NCI-H2196 (cell line): Measurements from ENCODE around the gene MACROH2A1.
"Not testable (repeated sequence)": the region's sequence is repeated elsewhere in the genome, so short reads cannot be mapped to it uniquely, and the experiment has no call there.

Source experiments
- DNase-seq: peaks from one replicate; lab custom pipeline; 2025; ENCODE audit not compliant: unreplicated experiment; lab: John Stamatoyannopoulos, UW

The MACROH2A1 gene

GRCh38 chr5:135379046-135379654 is 19.9 kb downstream of the MACROH2A1 start:
- no peak for DNase-seq

DNA sequence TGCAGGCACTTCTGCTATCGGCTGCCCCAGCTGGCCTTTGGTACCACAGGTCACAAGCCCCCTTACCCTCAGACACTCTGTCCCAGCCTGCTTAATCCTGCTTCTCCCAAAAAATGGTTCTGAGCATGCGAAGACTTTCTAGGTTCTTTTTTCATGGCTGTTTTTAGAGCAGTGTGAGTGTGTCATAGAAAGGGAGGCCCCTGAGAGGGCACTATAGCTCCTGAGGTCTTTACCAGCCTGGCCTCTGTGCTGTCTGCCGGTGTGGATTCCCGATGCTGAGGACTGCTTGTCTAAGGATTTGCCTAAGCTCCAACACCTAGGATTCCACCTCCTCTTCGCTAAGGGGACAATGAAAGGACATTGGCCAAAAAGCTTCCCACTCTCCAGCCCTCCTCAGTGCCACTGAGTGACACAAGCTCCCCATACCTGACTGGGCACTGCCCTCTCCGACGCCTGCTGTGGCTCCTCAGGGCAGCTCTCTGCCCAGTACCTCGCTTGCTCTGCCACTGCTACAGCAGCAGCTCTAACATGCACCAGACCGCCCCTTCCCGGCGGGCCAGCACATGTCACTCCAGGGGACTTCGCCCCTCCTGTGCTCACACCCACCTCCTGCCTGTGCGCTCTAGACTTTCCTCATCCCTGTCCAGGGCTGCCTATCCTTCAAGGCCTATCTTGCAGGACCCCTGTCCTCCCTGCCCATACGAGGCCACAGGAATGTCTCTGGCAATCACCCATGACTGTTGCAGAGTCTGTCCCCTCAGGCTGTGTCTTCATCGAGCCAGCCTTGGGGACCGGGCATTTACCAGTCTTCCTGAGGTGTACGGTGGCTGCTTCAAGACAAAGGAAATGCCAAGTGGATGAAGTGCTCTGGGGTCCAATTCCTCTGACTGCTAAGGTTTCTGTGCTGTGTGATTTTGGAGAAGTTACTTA is 21.0 kb downstream of the MACROH2A1 start:
- DNase-seq: no peak

- no peak for DNase-seq
Observed at GRCh38 chr5:135376961-135377624, 21.9 kb downstream of the MACROH2A1 start.

DNA sequence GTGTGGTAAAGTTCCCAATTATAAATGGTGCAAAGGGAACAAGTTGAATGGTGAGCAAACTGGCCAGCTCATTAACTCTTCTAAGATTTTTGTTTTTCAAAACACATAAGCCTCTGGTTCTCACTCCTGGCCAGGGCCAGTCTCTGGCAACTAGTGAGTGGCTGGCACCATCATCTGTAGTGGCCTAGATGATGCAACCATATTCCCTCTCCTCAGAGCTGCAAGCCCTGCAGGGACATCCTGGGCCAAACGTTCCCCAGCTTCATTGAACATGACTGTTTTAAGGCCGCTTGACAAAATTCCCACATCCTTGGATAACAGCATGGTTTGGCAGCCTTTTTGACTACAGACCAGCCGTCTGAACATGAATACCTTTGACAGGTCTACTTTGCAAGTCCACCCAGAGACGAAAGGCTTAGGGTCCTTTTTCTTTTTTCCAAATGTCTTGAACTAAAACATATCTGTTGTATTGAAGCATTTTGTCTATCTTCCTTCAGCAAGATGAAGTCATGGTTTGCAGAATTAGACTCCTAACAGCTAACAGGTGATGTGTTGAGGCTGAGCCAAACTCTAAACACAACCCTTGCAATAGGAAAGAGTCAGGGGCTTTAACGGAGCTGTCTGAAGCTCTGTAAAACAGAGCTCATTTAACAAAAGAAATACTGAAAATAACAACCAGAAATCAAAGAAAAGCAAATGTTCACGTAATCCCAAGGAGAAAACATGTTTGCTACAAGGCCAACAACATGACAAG is 23.8 kb downstream of the MACROH2A1 start:
- DNase-seq: no peak

GRCh38 chr5:135373736-135374515 is 25.1 kb downstream of the MACROH2A1 start:
- DNase-seq: no peak

DNA sequence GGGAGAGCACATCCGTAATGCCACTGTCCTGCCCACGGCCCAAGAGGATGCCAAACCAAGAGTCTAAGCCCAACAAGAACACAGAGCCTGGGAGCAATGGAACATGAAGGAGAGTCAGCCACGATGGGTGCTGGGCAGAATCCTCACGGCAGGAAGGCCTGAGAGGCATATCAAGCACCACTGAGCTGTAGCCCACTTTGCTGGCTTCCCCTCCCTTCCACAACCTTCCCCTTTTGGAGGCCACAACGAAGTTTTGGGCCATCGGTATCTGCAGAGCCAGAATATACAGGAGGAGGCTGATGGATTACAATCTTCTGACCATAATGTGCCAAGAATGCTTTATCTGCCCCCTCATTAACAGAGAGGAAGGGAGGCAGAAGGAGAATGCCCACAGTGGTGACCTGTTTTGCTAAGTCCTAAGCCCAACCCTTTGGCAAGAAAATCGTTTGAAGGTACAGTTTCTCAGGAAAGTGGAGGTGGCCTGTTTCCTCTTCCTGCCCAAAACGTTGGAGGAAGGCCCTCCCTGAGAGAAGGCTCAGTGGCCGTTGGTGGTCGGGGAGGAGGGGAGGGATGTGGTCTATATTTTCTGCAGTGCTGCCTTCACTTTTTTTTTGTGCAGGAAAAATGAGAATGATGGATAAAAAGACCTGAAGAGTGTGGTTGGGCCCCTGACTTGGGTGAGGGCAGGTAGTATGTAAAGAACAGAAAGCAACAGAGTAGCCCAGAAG is 26.2 kb downstream of the MACROH2A1 start:
- no peak for DNase-seq

DNA sequence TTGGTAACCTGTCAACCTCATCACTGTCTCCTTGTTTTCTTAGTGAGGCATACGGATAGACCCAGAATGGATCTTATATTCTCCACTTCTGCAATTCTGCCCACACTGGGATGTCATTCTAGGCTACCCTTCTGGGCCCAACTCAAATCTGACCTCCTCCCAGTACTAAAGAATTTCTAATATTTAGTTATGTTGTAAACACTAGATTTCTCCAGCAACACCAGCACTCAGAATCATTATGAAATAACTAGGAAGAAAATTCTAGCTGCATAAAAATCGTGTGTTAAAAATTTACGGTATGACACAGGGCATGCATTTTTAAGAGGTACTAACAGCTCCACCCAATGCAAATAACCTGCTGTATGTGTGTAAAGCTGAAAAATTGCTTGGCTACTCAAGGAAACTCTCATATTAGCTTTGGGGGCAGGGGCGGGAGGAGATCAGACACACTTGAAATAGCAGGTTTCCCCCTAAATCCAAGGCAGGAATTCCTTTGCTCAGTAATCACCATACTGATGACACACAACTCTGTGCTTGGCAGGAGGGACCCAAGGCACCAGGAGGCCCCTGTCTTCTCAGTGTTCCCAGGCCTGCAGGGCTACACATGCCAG is 27.3 kb downstream of the MACROH2A1 start:
- DNase-seq: no peak

GRCh38 chr5:135369952-135370351 is 29.1 kb downstream of the MACROH2A1 start:
- DNase-seq: no peak

GRCh38 chr5:135367554-135367953 is 31.5 kb downstream of the MACROH2A1 start:
- no peak for DNase-seq

DNA sequence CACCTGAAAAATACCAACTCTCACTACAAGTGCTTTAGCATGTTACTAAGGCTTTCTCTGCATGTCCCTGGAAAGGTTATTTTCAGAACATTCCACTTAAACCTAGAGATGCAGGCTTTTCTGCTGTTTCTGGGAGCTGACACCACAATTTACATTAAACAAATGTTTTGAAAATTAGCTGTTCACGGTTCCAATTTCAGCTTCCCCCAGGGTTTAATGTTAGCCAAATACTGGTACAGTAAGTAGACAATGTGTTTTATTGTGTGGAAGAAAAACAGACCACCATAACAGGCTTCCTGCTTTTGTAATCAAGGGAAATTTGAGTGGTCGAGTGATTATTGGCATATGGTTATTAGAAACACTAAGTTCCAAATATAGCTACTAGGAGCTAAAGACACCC is 32.0 kb downstream of the MACROH2A1 start:
- DNase-seq: no peak

DNA sequence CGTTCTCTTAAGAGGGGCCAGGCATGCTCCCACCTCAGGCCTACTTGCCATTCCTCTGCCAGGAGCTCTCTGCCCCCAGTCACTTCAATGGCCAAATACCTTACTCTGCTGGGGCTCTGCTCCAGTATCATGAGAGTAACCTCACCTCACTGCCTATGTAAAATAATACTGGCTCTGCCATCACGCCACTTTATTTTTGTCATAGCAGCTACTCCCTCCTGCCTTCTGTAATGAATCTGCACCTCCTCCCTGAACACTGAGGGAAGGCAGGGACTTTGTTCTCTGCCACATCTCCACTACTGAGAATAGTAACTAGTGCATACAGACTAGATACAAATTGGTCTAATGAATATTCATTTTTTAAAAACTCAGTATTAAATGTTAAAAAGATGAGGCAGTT is 33.8 kb downstream of the MACROH2A1 start:
- no peak for DNase-seq

- peak; percentile 54 for DNase-seq
Observed at GRCh38 chr5:135364421-135365262, 34.4 kb downstream of the MACROH2A1 start.

GRCh38 chr5:135363342-135363741 is 35.7 kb downstream of the MACROH2A1 start:
- DNase-seq: not testable (repeated sequence)

DNA sequence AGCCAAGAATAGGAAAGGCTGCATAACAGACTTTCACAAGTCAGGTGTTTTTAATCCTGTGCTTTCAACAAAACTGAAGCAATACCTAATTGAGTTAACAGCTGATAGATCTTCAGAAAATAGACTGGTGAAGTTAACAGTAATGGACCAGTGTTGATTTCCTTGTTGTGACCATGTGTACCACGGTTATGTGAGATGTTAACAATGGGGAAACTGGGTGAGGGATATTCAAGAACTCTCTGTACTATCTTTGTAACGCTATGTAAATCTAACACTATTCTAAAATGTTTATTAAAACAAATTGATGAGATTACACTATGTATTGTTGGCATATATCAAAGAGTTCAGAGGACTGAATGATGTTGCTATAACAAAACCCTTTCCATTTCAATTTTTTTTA is 36.9 kb downstream of the MACROH2A1 start:
- no peak for DNase-seq

GRCh38 chr5:135360278-135361274 is 38.5 kb downstream of the MACROH2A1 start:
- no peak for DNase-seq

- DNase-seq: no peak
Observed at GRCh38 chr5:135359374-135360165, 39.5 kb downstream of the MACROH2A1 start.
